ENCODE measurements around the gene OPA3. TPM values are rescaled to one million over a fixed set of nuclear protein-coding genes. Genes with fewer than 3 reads are reported as not detected.
A peak's percentile ranks its signal among the peaks of the same experiment; 100 is the strongest.

OPA3 gene
- total and polyA plus RNA-seq, 2 donors (not counting 1 experiment from before 2014, with no cell fraction given), result 7.3 to 11.2 TPM

GRCh38 chr19:45567609-45568008, 17.0 kb downstream of the OPA3 start:
- intact Hi-C loops (cut with micrococcal nuclease), result no loop called here
- Histone ChIP-seq H2AFZ (ENCODE audit: insufficient read depth, low read depth, low read length, poor library complexity, severe bottlenecking) (no peak overlapping the region), H3K9me3 (ENCODE audit: control extremely low read depth in 1 of 3, control insufficient read depth in 2 of 3, insufficient read depth in 1 of 3, low read length in 2 of 3) (no peaks in the 10 kb centered on the region), H3K27ac (ENCODE audit: low read length in 2 of 2) (no peak overlapping the region), H4K20me1 (ENCODE audit: control insufficient read depth, insufficient read depth, low read length, poor library complexity, severe bottlenecking) (no peaks in the 10 kb centered on the region), H3K4me3 (ENCODE audit: control extremely low read depth in 1 of 5, extremely low read depth in 1 of 5, insufficient read depth in 1 of 5, low read depth in 2 of 5, low read length in 4 of 5) (no peak overlapping the region), H3K9ac (ENCODE audit: low read length) (no peak overlapping the region), H3K79me2 (ENCODE audit: control insufficient read depth, insufficient read depth, low read length) (peaks cover 35% of the 10 kb centered on the region), H3K27me3 (replicated peaks in 1 of 4; ENCODE audit: control extremely low read depth in 1 of 4, control insufficient read depth in 3 of 4, insufficient read depth in 4 of 4, low read length in 3 of 4) (no peaks in the 10 kb centered on the region), H3K36me3 (replicated peaks in 1 of 2; ENCODE audit: control extremely low read depth in 1 of 2, control insufficient read depth in 1 of 2, extremely low read depth in 1 of 2, insufficient read depth in 2 of 2, low read length in 1 of 2) (peaks cover 0 to 2% of the 10 kb centered on the region in 2 experiments), H3K4me2 (replicated peaks; ENCODE audit: low read depth, low read length, poor library complexity, severe bottlenecking) (no peak overlapping the region), H3K4me1 (ENCODE audit: control insufficient read depth in 2 of 2, insufficient read depth in 2 of 2, low read length in 2 of 2) (peaks cover 0 to 28% of the 10 kb centered on the region in 2 donors)
- Mint-ChIP-seq H3K4me3 (no peak overlapping the region), H3K27me3 (no peaks in the 10 kb centered on the region), H3K9me3 (ENCODE audit: insufficient read depth) (no peaks in the 10 kb centered on the region), H3K4me1 (peaks cover 27% of the 10 kb centered on the region), H3K27ac (no peak overlapping the region)
- no peak for ATAC-seq (ENCODE audit: low read depth)
- WGBS (ENCODE audit: insufficient coverage), result no CpG with 5 or more reads among the region's 2 CpGs
- CTCF ChIA-PET, result interaction anchor here (0.6 to 1.5 kb wide), 5 partner anchors 9 to 238 kb away, joined by 3 to 5 read pairs (median 4); no protein-coding TSS in a partner anchor
- no peak for TF ChIP-seq EZH2 (IDR thresholded peaks at IDR 0.05; ENCODE audit: borderline replicate concordance, insufficient read depth, low read depth, low read length, poor library complexity, severe bottlenecking)
- POLR2A ChIA-PET, result no interaction called here
- no peak for DNase-seq

- Mint-ChIP-seq H3K4me1 (peaks cover 25% of the 10 kb centered on the region), H3K9me3 (ENCODE audit: insufficient read depth) (no peaks in the 10 kb centered on the region), H3K27me3 (no peaks in the 10 kb centered on the region), H3K27ac (peak overlapping the region; percentile 71), H3K4me3 (no peak overlapping the region)
- no peaks in the 10 kb centered on the region for H4K20me1 ChIP-seq (ENCODE audit: control insufficient read depth, insufficient read depth, low read length, poor library complexity, severe bottlenecking)
- ChIA-PET CTCF (no interaction called here), POLR2A (no interaction called here)
- H3K9ac ChIP-seq (ENCODE audit: low read length), result no peak overlapping the region
- no peaks in the 10 kb centered on the region for H3K27me3 ChIP-seq (replicated peaks in 1 of 4; ENCODE audit: control extremely low read depth in 1 of 4, control insufficient read depth in 3 of 4, insufficient read depth in 4 of 4, low read length in 3 of 4)
- peak overlapping the region; percentile 44 for H3K4me2 ChIP-seq (replicated peaks; ENCODE audit: low read depth, low read length, poor library complexity, severe bottlenecking)
- WGBS (ENCODE audit: insufficient coverage), result 87% methylated on average over 5 of the region's 5 CpGs
- H3K4me3 ChIP-seq (ENCODE audit: control extremely low read depth in 1 of 5, extremely low read depth in 1 of 5, insufficient read depth in 1 of 5, low read depth in 2 of 5, low read length in 4 of 5), result no peak overlapping the region
- ATAC-seq (ENCODE audit: low read depth), result no peak
- H2AFZ ChIP-seq (ENCODE audit: insufficient read depth, low read depth, low read length, poor library complexity, severe bottlenecking), result no peak overlapping the region
- peaks cover 0 to 3% of the 10 kb centered on the region in 2 experiments for H3K36me3 ChIP-seq (replicated peaks in 1 of 2; ENCODE audit: control extremely low read depth in 1 of 2, control insufficient read depth in 1 of 2, extremely low read depth in 1 of 2, insufficient read depth in 2 of 2, low read length in 1 of 2)
- no peak for TF ChIP-seq CTCF (IDR thresholded peaks at IDR 0.05)
- no peak for TF ChIP-seq EZH2 (IDR thresholded peaks at IDR 0.05; ENCODE audit: borderline replicate concordance, insufficient read depth, low read depth, low read length, poor library complexity, severe bottlenecking)
- DNase-seq, result peak; percentile 40
- peaks cover 0 to 36% of the 10 kb centered on the region in 2 donors for H3K4me1 ChIP-seq (ENCODE audit: control insufficient read depth in 2 of 2, insufficient read depth in 2 of 2, low read length in 2 of 2)
- peaks cover 31% of the 10 kb centered on the region for H3K79me2 ChIP-seq (ENCODE audit: control insufficient read depth, insufficient read depth, low read length)
- intact Hi-C loops (cut with micrococcal nuclease), result no loop called here
- H3K27ac ChIP-seq (ENCODE audit: low read length in 2 of 2), result peak overlapping the region in 1 of 2 donors; percentile 28
- no peaks in the 10 kb centered on the region for H3K9me3 ChIP-seq (ENCODE audit: control extremely low read depth in 1 of 3, control insufficient read depth in 2 of 3, insufficient read depth in 1 of 3, low read length in 2 of 3)
These were observed 20.3 kb downstream of the OPA3 start for GRCh38 chr19:45564131-45564780.

All from B cell (primary cell).